Peyer's patch (tissue), 4 donors: ENCODE data around the gene CWC27.

ENCODE experiments used
- POLR2A ChIP-seq, 2 donors: fragments of 450-650 bp; IDR thresholded peaks; one replicate each; pipeline ENCODE4 v1.5.1; 2017; ENCODE audit warnings: antibody characterized with exemption in 2 of 2, mild to moderate bottlenecking in 2 of 2, moderate library complexity in 2 of 2
- TF ChIP-seq, protein P1 (sequence below), 6 experiments: fragments of 450-650 bp in 4 of 6; fragments of 200-600 bp in 2 of 6; sonication (generic) in 1 of 6; IDR thresholded peaks; one replicate each; pipeline ENCODE4 v1.5.1; 2017 to 2019; ENCODE audit warnings: antibody characterized with exemption in 6 of 6, mild to moderate bottlenecking in 3 of 6, moderate library complexity in 1 of 6

DNA sequence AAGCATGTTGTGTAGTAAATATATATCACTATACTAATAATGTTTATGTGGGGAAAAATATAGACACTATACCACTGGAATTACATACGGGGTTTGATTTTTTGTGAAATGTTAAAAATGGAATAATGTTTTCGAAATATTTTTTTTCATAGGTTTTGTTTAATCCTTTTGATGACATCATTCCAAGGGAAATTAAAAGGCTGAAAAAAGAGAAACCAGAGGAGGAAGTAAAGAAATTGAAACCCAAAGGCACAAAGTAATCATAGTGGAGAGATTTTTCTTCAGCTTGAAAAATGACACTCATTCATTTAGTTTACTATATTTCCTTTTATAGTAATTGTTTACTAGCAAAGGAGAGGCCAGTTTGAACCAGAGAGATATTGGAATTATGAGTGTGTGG, 17.6 kb downstream of the CWC27 start:
- TF ChIP-seq, protein P1, sequence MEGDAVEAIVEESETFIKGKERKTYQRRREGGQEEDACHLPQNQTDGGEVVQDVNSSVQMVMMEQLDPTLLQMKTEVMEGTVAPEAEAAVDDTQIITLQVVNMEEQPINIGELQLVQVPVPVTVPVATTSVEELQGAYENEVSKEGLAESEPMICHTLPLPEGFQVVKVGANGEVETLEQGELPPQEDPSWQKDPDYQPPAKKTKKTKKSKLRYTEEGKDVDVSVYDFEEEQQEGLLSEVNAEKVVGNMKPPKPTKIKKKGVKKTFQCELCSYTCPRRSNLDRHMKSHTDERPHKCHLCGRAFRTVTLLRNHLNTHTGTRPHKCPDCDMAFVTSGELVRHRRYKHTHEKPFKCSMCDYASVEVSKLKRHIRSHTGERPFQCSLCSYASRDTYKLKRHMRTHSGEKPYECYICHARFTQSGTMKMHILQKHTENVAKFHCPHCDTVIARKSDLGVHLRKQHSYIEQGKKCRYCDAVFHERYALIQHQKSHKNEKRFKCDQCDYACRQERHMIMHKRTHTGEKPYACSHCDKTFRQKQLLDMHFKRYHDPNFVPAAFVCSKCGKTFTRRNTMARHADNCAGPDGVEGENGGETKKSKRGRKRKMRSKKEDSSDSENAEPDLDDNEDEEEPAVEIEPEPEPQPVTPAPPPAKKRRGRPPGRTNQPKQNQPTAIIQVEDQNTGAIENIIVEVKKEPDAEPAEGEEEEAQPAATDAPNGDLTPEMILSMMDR (IDR thresholded peaks at IDR 0.05), result no peak
- no peak for TF ChIP-seq POLR2A (IDR thresholded peaks at IDR 0.05)
